C1 segment of cervical spinal cord (tissue), 14 donors: ENCODE results near the gene CAPN1.

Experiments
- DNase-seq, 14 donors: peaks; one replicate each; lab custom pipeline; 2025; lab: John Stamatoyannopoulos, UW

The CAPN1 gene

DNA sequence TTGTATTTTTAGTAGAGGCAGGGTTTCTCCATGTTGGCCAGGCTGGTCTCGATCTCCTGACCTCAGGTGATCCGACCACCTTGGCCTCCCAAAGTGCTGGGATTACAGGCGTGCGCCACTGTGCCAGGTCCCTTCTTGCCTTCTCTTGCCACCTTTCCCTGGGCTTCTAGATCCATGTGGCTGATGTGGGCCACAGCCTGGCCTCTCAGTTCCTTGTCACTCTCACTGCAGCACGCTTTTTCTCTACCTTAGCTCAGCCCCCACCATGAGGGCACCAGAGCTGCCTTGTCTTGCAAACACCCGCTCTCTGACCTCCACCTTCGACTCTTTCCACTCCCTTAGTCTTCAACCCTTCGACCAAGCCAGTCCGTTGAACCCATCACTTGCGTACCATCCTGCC, 7.5 kb downstream of the CAPN1 start:
- DNase-seq: no peak

DNA sequence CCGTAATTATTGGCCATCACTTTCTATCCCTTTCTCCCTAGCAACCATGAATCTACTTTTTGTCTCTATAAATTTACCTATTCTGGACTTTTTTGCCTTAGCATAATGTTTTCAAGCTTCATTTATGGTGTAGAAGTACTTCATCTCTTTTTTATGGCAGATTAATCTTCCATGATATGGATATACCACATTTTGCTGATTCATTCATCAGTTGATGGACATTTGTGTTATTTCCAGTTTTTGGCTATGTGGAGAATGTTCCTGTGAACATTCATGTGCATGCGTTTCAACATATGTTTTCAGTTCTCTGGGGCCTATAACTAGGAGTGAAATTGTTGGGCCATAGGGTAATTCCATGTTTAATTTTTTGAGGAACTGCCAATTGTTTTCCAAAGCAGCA, 12.8 kb downstream of the CAPN1 start:
- no peak for DNase-seq

DNA sequence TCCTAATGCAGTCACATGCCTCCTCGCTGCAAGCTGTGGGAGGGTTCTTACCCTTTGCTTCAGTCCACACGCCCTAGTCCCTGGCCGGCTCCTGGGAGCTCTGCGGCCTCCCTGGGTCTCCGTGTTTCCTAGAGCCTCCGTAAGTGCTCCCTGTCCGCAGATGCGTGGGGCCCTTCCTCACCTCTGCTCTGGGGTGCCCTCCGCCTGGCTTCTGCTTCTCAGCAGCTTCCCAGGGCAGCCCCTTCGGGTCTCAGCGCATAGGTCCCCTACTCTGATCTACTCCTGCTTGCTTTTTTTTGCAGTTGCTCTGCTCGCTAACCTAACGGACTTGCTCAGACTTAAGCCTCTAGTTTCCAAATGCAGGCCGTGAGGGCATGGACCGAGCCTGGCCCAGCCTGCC, 22.4 kb downstream of the CAPN1 start:
- DNase-seq: no peak

DNA sequence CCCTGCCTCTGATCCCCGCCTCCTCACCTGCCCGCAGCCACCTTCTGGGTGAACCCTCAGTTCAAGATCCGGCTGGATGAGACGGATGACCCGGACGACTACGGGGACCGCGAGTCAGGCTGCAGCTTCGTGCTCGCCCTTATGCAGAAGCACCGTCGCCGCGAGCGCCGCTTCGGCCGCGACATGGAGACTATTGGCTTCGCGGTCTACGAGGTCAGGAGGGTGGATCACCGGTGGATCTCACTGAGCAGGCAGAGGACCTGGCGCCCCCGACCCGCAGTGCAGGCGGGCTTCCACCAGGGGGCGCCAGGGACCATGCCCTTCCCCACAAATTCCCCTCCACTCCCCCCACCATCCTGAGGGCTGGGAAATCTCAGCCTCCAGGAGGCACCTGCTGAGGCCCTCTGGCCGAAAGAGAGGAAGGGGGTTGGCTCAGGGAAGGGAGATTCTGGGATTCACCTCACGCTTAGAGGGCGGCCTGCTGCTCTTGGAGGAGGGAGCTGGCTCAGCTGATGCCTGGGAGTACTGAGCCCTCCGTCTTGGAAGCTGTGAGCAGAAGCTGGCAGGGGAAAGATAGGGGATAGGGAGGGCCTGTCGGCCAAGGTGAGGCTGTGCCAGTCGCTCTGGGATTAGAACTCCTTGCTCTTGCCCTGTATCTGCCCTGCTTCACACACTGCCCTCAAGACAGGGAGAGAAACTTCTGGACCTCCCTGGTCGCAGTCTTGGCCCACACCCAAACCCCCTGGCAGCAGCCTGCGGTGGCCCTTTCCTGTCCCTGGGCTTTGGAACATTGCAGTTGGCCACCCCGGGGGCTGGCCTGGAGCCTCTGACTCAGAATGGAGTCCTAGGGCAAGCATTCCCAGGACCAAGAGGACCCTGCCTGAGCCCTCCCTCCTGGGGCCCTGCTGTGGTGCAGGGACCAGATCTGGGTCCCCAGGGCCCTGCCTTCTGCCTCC, 23.2 kb downstream of the CAPN1 start:
- DNase-seq: peak in 9 of 14 donors; percentile 17 to 86 (median 55)

DNA sequence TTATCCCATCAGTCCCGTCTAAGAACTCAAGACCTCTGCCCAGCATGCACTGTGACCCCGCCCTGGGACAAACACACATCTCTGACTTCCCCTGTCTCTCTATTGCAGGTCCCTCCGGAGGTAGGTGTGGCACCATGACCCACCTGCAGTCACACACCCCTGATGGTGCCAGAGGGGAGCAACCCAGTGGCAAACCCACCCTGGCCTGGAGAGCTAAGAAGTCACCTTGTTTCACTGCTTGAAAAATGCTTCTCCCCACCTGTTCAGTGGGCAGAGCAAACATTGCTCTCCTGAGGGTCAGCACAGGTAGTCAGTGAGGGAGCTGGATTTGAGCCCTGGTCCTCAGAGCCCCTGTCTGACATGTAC, 23.9 kb downstream of the CAPN1 start:
- no peak for DNase-seq

DNA sequence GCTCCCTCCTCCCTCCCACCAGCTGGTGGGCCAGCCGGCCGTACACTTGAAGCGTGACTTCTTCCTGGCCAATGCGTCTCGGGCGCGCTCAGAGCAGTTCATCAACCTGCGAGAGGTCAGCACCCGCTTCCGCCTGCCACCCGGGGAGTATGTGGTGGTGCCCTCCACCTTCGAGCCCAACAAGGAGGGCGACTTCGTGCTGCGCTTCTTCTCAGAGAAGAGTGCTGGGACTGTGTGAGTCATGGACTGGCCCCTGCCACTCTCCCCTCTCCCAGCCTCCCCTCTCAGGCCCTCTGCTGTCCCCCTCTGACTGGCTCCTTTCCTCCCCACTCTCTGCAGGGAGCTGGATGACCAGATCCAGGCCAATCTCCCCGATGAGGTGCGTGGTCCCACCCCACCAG, 24.7 kb downstream of the CAPN1 start:
- no peak for DNase-seq

DNA sequence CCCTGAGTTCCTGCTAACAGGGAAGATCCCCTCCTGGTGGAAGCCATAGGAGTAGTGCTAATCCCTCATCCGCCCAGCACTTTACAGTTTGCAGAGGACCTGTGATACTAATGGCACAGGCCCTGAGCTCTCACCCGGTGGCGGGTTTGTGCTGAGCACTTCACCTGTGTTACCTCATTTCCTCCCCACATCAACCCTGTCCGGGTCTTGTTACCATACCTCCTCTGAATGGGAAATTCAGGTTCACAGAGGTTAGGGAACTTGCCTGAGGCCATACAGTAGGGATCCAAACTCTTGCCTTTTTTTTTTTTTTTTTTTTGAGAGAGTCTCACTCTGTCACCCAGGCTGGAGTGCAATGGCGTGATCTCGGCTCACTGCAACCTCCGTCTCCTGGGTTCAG, 25.2 kb downstream of the CAPN1 start:
- DNase-seq: no peak

DNA sequence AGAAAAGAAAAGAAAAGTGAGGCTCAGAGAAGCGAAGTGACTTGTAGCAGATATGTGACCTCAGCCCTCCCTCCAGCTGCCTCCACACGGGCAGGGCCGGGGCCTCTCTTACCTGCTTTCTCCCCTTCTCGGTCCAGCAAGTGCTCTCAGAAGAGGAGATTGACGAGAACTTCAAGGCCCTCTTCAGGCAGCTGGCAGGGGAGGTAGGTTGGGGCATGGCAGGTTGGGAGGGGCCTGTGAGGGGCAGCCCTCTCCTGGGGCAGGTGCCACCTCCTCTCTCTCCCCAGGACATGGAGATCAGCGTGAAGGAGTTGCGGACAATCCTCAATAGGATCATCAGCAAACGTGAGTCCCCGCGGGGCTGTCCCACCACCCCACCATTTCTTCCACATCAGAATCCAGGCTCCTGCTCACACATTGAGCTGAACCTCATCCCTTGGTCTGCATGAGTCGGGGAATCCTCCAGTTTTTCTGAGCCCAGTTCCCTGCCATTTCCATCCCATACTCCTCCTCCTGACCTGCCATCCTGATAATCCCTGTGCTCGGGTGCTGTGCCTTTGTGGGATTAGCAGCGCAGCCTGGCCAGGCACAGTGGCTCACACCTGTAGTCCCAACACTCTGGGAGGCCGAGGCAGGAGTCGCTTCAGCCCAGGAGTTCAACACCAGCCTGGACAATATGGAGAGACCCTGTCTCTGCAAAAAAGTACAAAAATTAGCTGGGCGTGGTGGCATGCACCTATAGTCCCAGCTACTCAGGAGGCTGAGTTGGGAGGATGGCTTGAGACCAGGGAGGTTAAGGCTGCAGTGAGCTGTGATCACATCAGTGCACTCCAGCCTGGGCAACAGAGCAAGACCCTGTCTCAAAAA, 26.4 kb downstream of the CAPN1 start:
- DNase-seq: no peak

DNA sequence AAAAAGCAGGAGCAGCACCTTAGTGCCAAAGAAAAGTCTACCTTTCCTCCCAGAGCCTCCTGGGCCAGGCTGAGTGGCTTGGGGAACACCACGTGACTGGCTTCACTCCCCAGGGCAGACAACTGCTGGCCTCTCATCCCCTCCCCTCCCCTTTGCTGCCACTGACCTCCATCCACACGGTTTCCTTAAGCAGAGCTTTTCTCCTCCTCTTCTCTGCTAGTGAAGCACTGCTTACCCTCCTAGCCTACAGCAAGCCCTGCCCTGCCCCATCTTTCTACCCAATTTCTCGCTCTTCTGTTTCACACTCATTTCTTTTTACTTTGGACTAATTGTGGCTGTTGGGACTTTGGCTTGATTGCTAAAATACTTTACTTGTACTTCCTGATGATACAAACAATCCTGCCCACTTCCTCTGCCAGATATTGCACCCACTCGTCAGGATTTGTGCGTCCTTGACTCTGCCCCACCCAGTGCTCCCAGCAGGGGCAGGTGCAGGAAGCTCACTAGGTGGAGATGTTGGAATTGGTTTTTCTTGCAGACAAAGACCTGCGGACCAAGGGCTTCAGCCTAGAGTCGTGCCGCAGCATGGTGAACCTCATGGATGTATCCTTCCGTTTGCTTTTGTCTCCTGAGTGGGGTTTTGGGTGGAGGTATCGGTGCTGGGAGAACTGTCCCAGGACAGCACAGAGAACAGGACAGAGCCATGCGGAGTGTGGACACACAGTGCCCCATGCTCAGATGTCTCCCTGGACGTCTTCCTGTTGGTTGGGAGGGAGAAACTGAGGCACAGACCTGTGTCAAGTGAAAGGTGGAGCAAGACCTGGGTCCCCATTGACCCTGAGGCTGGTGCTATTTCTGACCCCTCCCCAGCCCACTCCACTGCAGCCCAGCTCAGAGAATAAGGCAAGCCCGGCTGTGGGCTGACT, 27.3 kb downstream of the CAPN1 start:
- no peak for DNase-seq

DNA sequence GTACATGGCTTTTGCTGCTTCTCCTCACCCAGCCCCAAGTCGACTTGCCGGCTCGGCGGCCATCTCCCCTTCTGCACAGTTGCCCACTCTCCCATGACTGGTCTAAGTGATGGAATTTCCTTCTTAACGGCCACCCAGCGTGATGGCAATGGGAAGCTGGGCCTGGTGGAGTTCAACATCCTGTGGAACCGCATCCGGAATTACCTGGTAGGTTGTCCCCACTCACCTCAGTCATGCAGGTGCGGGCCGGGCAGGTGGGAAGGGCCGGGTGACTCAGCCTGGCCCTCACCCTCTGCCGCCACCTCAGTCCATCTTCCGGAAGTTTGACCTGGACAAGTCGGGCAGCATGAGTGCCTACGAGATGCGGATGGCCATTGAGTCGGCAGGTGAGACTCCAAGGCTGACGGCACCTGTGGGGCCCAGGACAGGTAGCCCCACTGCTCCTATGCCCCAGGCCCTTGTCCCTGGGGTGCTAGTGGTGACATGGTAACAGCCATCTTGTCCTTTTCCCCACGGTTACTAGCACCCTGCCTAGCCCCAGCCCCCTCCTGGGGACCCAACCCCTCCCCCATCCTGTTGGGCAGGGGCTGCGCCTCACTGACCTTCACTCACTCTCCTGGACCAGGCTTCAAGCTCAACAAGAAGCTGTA, 28.1 kb downstream of the CAPN1 start:
- DNase-seq: no peak

DNA sequence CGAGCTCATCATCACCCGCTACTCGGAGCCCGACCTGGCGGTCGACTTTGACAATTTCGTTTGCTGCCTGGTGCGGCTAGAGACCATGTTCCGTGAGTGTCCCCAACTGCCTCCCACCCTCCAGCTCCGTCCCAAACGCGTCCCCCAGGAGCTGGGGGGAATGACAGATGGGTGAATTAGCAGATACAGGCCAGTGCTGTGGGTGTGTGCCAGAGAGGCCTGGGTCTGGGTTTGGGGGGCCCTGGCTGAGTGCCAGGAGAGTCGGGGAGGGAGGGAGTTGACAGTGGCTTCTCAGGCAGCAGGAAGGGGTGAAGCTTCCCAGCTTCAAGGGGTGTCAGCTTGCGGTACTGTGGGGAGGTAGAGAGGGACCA, 28.6 kb downstream of the CAPN1 start:
- DNase-seq: no peak

DNA sequence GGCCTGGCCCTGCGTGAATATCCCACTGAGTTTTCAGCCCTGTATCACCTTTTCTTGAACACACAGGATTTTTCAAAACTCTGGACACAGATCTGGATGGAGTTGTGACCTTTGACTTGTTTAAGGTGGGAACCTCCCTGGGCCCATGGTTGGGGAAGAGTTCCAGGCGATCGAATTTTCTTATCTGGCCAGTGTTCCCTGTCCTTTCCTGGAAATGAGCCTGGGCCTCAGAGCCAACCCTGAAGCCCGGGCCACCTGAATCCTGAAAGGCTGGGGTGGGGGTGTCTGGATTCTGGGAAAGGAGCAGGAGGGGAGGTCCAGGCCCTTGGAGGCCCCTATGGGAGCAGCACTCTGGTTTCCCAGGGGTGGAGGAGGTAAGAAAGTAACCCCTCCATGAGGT, 29.0 kb downstream of the CAPN1 start:
- no peak for DNase-seq

DNA sequence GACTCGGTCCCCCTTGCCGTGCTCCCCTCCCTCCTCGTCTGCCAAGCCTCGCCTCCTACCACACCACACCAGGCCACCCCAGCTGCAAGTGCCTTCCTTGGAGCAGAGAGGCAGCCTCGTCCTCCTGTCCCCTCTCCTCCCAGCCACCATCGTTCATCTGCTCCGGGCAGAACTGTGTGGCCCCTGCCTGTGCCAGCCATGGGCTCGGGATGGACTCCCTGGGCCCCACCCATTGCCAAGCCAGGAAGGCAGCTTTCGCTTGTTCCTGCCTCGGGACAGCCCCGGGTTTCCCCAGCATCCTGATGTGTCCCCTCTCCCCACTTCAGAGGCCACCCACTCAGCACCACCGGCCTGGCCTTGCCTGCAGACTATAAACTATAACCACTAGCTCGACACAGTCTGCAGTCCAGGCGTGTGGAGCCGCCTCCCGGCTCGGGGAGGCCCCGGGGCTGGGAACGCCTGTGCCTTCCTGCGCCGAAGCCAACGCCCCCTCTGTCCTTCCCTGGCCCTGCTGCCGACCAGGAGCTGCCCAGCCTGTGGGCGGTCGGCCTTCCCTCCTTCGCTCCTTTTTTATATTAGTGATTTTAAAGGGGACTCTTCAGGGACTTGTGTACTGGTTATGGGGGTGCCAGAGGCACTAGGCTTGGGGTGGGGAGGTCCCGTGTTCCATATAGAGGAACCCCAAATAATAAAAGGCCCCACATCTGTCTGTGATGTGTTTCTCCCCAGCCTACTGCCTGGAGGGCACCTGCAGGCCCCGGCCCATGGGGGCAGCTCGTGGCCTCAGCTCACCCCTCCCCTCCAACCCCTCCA, 29.8 kb downstream of the CAPN1 start:
- DNase-seq: no peak

DNA sequence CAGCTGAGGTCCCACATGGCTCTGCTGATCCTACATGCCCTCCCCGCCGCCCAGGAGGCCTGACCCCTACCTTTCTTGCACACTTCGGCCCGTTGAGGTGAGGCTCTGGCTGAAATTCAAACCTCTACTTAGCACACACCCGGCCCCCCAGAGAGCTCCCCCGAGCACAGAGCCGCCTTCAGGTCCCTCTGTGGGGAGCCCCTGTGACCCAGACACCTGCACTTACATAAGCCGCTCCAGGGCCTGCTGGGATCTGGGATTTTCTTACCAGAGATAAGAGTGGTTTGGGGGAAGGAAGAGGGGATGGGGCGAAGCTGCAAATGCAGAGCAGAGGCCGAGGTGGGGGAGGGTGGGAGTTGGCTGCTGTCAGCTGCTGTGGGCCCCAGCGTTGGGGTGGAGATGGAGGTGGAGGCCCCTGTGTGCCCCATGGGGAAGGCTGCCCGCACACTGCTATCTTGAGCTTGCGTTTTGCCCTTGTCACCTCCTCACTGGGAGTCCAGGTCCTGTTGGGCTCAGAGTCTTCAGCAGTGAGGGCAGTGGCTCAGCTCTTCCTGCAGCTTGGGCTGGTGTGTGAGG, 30.6 kb downstream of the CAPN1 start:
- no peak for DNase-seq

DNA sequence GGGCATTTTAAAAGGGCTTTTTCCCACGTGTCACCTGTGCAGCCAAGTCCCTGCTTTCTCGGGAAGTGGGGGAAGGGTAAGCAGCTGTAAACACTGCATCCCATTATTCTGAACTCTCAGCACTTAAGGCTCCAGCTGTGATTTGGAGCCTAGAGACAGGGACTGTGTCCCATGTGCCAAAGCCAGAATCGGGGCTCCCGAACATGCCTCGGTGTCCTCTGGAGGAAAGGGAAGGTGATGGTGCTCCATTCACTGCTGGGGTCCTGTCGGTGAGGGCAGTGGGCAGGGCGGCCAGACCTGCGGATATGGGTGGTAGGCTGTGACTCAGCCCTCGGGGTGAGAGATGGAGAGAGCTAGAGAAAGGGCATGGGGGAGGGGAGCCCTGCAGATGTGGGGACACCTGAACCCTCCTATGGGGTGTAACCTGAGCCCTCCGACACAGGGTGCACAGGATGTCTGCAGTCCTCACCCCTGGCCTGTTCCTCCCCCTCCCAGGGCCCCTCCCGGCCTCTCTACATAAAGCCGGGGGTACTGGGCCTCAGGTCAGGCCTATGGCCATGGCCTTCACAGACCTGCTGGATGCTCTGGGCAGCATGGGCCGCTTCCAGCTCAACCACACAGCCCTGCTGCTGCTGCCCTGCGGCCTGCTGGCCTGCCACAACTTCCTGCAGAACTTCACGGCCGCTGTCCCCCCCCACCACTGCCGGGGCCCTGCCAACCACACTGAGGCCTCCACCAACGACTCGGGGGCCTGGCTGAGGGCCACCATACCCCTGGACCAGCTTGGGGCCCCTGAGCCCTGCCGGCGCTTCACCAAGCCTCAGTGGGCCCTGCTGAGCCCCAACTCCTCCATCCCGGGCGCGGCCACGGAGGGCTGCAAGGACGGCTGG, 31.8 kb downstream of the CAPN1 start:
- no peak for DNase-seq

DNA sequence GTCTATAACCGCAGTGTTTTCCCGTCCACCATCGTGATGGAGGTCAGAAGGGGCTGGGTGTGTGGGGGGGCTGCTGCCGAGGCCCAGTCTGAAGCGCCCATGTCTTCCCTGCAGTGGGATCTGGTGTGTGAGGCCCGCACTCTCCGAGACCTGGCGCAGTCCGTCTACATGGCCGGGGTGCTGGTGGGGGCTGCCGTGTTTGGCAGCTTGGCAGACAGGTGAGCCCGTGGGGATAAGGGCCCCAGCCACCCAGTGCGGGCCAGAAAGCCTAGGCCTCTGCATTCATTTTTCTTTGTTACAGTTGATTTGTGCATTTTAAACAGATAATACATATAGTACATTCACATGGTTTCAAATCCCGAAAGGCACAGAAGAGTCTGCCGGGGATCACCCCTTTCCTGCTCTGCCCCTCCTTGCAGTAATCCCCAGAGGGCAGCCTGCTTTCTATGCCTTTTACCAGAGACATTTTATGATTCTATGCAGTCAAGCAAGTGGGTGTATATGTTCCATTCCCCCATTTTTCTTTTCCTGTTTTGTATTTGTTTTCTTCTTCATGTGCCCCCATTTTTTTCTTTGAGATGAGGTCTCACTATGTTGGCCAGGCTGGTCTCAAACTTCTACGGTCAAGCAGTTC, 32.6 kb downstream of the CAPN1 start:
- DNase-seq: no peak

DNA sequence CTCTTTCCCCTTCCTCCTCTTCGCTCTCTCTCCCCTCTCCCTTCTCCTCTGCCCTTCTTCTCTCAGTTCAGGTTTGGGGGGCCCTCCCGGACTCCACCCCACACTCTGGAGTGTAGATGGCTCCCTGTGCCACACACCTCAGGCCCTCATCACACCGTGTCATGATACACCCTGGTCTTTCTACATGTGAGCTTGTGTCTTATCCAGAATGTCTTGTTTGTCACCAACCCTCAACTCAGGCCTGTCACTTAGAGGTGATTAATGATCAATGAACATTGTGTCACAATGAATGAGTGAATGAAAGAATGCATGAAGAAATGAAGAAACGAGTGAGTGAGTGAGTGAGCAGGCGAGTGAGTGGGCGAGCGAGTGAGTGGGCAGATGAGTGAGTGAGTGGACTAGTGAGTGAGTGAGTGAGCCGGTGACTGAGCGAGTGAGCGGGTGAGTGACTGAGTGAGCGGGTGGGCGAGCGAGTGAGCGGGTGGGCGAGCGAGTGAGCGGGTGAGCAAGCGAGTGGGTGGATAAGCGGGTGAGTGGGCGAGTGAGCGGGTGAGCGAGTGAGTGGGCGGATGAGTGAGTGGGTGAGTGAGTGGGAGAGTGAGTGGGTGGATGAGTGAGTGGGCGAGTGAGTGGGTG, 33.8 kb downstream of the CAPN1 start:
- DNase-seq: no peak

DNA sequence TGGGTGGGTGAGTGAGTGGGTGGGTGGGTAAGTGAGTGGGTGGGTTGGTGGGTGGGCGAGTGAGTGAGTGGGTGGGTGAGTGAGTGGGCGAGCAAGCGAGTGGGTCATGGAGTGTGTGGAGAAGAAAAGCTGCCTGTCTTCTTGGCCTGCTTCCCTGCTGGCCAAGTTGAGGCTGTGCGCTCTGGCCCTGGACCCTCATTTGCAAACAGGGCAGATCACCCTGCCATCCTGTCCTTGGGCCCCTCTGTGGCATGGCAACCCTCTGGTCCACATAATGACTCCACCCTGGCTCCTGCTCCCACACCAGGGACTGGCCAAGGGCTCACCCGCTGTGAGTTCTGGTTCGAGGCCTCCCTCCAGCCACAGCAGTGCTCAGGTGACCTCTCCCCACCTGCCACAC, 35.1 kb downstream of the CAPN1 start:
- DNase-seq: no peak
